ENCODE data around the gene GTSE1. TPM values are rescaled to one million over a fixed set of nuclear protein-coding genes. Genes with fewer than 3 reads are reported as not detected.

GTSE1 gene
- polyA plus RNA-seq, 3 donors: 0.04 TPM; not detected in 2

- H3K27ac Mint-ChIP-seq: peak overlapping the region in 1 of 7 donors; percentile 24
- H3K27me3 Mint-ChIP-seq (ENCODE audit: low read depth in 3 of 3): peaks cover 0 to 1% (median 1%) of the 10 kb centered on the region in 3 donors
- Histone ChIP-seq H3K4me3 (replicated peaks in 1 of 3; ENCODE audit: low read depth in 2 of 3, low read length in 3 of 3) (peak overlapping the region in 1 of 3 experiments; percentile 68), H3K27ac (ENCODE audit: low read depth in 1 of 2, low read length in 2 of 2) (no peak overlapping the region), H3K79me2 (ENCODE audit: insufficient read depth, low read length) (no peaks in the 10 kb centered on the region), H4K20me1 (ENCODE audit: insufficient read depth, low read length) (no peaks in the 10 kb centered on the region), H3K4me2 (replicated peaks; ENCODE audit: extremely low read depth, low read length, poor library complexity, severe bottlenecking) (peak overlapping the region; percentile 73), H3K27me3 (ENCODE audit: control insufficient read depth in 2 of 2, insufficient read depth in 2 of 2, low read length in 2 of 2) (no peaks in the 10 kb centered on the region), H3K4me1 (ENCODE audit: control insufficient read depth in 1 of 2, insufficient read depth in 2 of 2, low read length in 2 of 2) (peaks cover 31 to 36% of the 10 kb centered on the region in 2 donors), H2AFZ (ENCODE audit: insufficient read depth, low read depth, low read length, poor library complexity, severe bottlenecking) (no peak overlapping the region), H3K9ac (ENCODE audit: insufficient read depth, low read length, poor library complexity, severe bottlenecking) (peak overlapping the region; percentile 59), H3K9me3 (replicated peaks in 1 of 2; ENCODE audit: control insufficient read depth in 1 of 2, insufficient read depth in 1 of 2, low read length in 2 of 2) (peaks cover 0 to 9% of the 10 kb centered on the region in 2 donors), H3K36me3 (replicated peaks in 1 of 2; ENCODE audit: control insufficient read depth in 1 of 2, insufficient read depth in 2 of 2, low read length in 2 of 2) (peaks cover 30 to 56% of the 10 kb centered on the region in 2 donors)
- peaks cover 61 to 71% of the 10 kb centered on the region in 2 donors for H3K36me3 Mint-ChIP-seq
- H3K4me1 Mint-ChIP-seq: peaks cover 34% of the 10 kb centered on the region
- intact Hi-C loops (cut with micrococcal nuclease): no loop called here
- no peak for DNase-seq
- WGBS (ENCODE audit: insufficient coverage): 91% methylated on average over 5 of the region's 7 CpGs
- TF ChIP-seq CTCF (IDR thresholded peaks at IDR 0.05): no peak
- H3K4me3 Mint-ChIP-seq: no peak overlapping the region
- peaks cover 5 to 11% (median 8%) of the 10 kb centered on the region in 7 donors for H3K9me3 Mint-ChIP-seq
Measured at GRCh38 chr22:46288846-46289243, 7.8 kb upstream of the GTSE1 start.

- H3K36me3 ChIP-seq (replicated peaks in 1 of 2; ENCODE audit: control insufficient read depth in 1 of 2, insufficient read depth in 2 of 2, low read length in 2 of 2): peaks cover 24 to 50% of the 10 kb centered on the region in 2 donors
- no peak for DNase-seq
- no peaks in the 10 kb centered on the region for H3K79me2 ChIP-seq (ENCODE audit: insufficient read depth, low read length)
- no peak overlapping the region for H3K4me3 ChIP-seq (replicated peaks in 1 of 3; ENCODE audit: low read depth in 2 of 3, low read length in 3 of 3)
- WGBS (ENCODE audit: insufficient coverage): 94% methylated on average over 31 of the region's 33 CpGs
- no peak overlapping the region for H3K4me2 ChIP-seq (replicated peaks; ENCODE audit: extremely low read depth, low read length, poor library complexity, severe bottlenecking)
- H3K27me3 ChIP-seq (ENCODE audit: control insufficient read depth in 2 of 2, insufficient read depth in 2 of 2, low read length in 2 of 2): no peaks in the 10 kb centered on the region
- no peaks in the 10 kb centered on the region for H4K20me1 ChIP-seq (ENCODE audit: insufficient read depth, low read length)
- no peak overlapping the region for H3K27ac ChIP-seq (ENCODE audit: low read depth in 1 of 2, low read length in 2 of 2)
- Mint-ChIP-seq H3K36me3 (peaks cover 56 to 66% of the 10 kb centered on the region in 2 donors), H3K27me3 (ENCODE audit: low read depth in 3 of 3) (peaks cover 0 to 1% (median 1%) of the 10 kb centered on the region in 3 donors), H3K27ac (peak overlapping the region in 1 of 7 donors; percentile 15), H3K4me3 (no peak overlapping the region), H3K4me1 (peaks cover 36% of the 10 kb centered on the region), H3K9me3 (peaks cover 5 to 11% (median 8%) of the 10 kb centered on the region in 7 donors)
- H3K9ac ChIP-seq (ENCODE audit: insufficient read depth, low read length, poor library complexity, severe bottlenecking): no peak overlapping the region
- intact Hi-C loops (cut with micrococcal nuclease): no loop called here
- TF ChIP-seq CTCF (IDR thresholded peaks at IDR 0.05): no peak
- peaks cover 32 to 39% of the 10 kb centered on the region in 2 donors for H3K4me1 ChIP-seq (ENCODE audit: control insufficient read depth in 1 of 2, insufficient read depth in 2 of 2, low read length in 2 of 2)
- peaks cover 0 to 9% of the 10 kb centered on the region in 2 donors for H3K9me3 ChIP-seq (replicated peaks in 1 of 2; ENCODE audit: control insufficient read depth in 1 of 2, insufficient read depth in 1 of 2, low read length in 2 of 2)
- H2AFZ ChIP-seq (ENCODE audit: insufficient read depth, low read depth, low read length, poor library complexity, severe bottlenecking): no peak overlapping the region
Measured at GRCh38 chr22:46289244-46289891, 7.3 kb upstream of the GTSE1 start.
